HG02970 (cell line): ENCODE results near the gene OR1Q1.
"Not testable (repeated sequence)": the region's sequence is repeated elsewhere in the genome, so short reads cannot be mapped to it uniquely, and the experiment has no call there.

Experiments
- ATAC-seq: cut with Tn5 transposase; IDR thresholded peaks from one replicate; pipeline ENCODE4 v1.9.1; 2021; ENCODE audit warnings: mild to moderate bottlenecking, moderate library complexity, moderate number of reproducible peaks; ENCODE audit not compliant: unreplicated experiment, low FRiP score

The OR1Q1 gene

GRCh38 chr9:122614362-122614761, at the start of gene OR1Q1:
OR1Q1 (plus strand) TSS chr9:122614738; CDS start chr9:122614738, 0 bp downstream.
- ATAC-seq = no peak

GRCh38 chr9:122567901-122568300, 46.6 kb upstream of the OR1Q1 start:
- no peak for ATAC-seq

- ATAC-seq = no peak
Observed at GRCh38 chr9:122572456-122572855, 42.1 kb upstream of the OR1Q1 start.

- no peak for ATAC-seq
Observed at GRCh38 chr9:122579874-122580273, 34.7 kb upstream of the OR1Q1 start.

GRCh38 chr9:122580360-122580759, 34.2 kb upstream of the OR1Q1 start:
- no peak for ATAC-seq

- ATAC-seq = not testable (repeated sequence)
Observed at GRCh38 chr9:122583284-122583683, 31.3 kb upstream of the OR1Q1 start, which contains the start of gene OR1L8. OR1L8 (minus strand) TSS chr9:122583384; CDS start chr9:122568477, 14,907 bp downstream.

- ATAC-seq = no peak
Observed at GRCh38 chr9:122605691-122606090, 8.8 kb upstream of the OR1Q1 start.

GRCh38 chr9:122606587-122606986, 8.0 kb upstream of the OR1Q1 start:
- no peak for ATAC-seq

- ATAC-seq = no peak
Observed at GRCh38 chr9:122609804-122610203, 4.7 kb upstream of the OR1Q1 start.

GRCh38 chr9:122619996-122620395, 5.5 kb downstream of the OR1Q1 start:
- no peak for ATAC-seq

GRCh38 chr9:122642226-122642625, 27.7 kb downstream of the OR1Q1 start:
- ATAC-seq = no peak

GRCh38 chr9:122656378-122656777, 41.8 kb downstream of the OR1Q1 start:
- no peak for ATAC-seq

- no peak for ATAC-seq
Observed at GRCh38 chr9:122657527-122657926, 43.0 kb downstream of the OR1Q1 start, which contains the start of gene OR1B1. OR1B1 (minus strand) TSS chr9:122657627.

GRCh38 chr9:122661416-122661815, 46.9 kb downstream of the OR1Q1 start, which contains the start of gene OR1L1:
OR1L1 (plus strand) TSS chr9:122661716; CDS start chr9:122661716, 0 bp downstream.
- no peak for ATAC-seq
